Activated B cell treated with CpG ODN at 0.5 μM for 24 hours (primary cell): ENCODE measurements around the gene CD9. TPM values are rescaled to one million over a fixed set of nuclear protein-coding genes. Genes with fewer than 3 reads are reported as not detected.

Experiments used
- ATAC-seq: fragments of 200-7000 bp; cut with Tn5 transposase; one replicate; pipeline ENCODE4 v1.10.0; 2021; ENCODE audit warnings: low read depth, mild to moderate bottlenecking, moderate library complexity
- CTCF ChIA-PET: fragments of 350-600 bp; sonication (Branson Sonifier 250); formaldehyde crosslinking; loops from one replicate; lab custom pipeline; 2021; ENCODE audit warnings: antibody characterized with exemption; lab: Charles Lee
- POLR2A ChIA-PET: fragments of 350-600 bp; sonication (Branson Sonifier 250); formaldehyde crosslinking; loops from one replicate; lab custom pipeline; 2021; ENCODE audit warnings: antibody characterized with exemption; lab: Charles Lee
- DNase-seq: peaks from one replicate; pipeline ENCODE4 v3.0.0; 2022
- H3K27ac Mint-ChIP-seq: one replicate; pipeline ENCODE4 v1.8.0; 2020; ENCODE audit warnings: mixed read lengths
- H3K27me3 Mint-ChIP-seq: one replicate; pipeline ENCODE4 v1.8.0; 2021; ENCODE audit warnings: mixed read lengths
- H3K36me3 Mint-ChIP-seq: one replicate; pipeline ENCODE4 v1.8.0; 2021; ENCODE audit warnings: low read depth, mixed read lengths
- H3K4me1 Mint-ChIP-seq: one replicate; pipeline ENCODE4 v1.8.0; 2021; ENCODE audit warnings: mixed read lengths
- H3K4me3 Mint-ChIP-seq: one replicate; pipeline ENCODE4 v1.8.0; 2020; ENCODE audit warnings: mild to moderate bottlenecking, mixed read lengths
- H3K9me3 Mint-ChIP-seq: one replicate; pipeline ENCODE4 v1.8.0; 2020; ENCODE audit warnings: mixed read lengths
- intact Hi-C: fragments of 100-400 bp; cut with micrococcal nuclease; formaldehyde crosslinking; loops from one replicate; pipeline ENCODE4 v1.15.1; 2024
- total RNA-seq: library from RNA; stranded (reverse); gene quantifications from 2 replicates; pipeline ENCODE4 v1.2.3, GENCODE V29; 2022
- TF ChIP-seq, protein P1 (sequence below): fragments of 200-600 bp; IDR thresholded peaks from one replicate; pipeline ENCODE4 v1.8.0; 2022; ENCODE audit warnings: antibody characterized with exemption, mild to moderate bottlenecking

The CD9 gene
- total RNA-seq, 1 donor from 2014 or later, result 2.5 TPM

DNA sequence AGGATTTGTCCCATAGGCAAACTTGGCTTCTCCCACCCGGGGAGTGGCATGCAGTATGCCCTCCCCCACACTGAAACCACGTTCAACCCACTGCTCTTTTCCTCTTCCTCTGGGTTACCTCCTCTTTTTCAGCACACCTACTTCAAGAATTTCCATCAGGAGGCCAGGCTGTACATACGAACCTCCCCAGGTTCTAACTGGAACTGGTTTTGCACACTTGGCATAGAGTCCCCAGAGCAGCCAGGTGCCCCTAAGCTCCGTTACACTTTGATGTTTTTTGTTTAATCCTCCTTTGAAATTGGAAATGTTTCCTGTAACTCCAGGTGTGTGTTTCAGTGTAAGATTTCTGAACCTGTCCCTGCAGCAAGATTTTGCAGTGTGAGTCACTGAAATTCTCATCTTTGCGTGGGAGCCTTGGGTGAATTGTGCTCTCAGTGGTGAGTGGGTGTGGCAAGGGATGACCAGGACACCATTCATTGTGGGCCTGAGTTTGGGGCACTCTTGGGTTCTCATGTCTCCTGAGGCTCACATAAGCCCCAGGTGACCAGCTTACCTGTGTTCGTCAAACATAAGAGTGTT lies 18.2 kb downstream of the CD9 start:
- Mint-ChIP-seq H3K27ac (no peak overlapping the region), H3K4me1 (peaks cover 3% of the 10 kb centered on the region)

DNA sequence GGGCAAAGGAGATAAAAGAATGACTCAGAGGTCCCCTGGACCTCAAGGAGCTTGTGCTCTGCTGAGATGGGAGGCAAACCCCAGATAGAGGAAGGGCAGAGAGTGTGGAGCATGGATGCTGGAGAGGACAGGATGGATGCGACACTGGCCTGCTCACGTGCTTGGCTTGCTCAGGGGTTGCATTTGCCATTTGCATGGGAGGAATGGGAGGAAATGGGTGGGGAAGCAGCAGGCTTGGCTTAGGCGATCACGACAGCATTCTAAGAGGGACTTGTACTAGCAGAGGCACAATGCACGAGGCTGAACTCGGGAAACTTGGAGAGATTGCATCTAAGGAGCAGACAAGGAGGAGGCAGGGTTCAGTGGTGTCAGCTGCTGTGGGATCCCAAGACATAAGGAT lies 19.8 kb downstream of the CD9 start:
- POLR2A ChIA-PET, result no interaction called here
- CTCF ChIA-PET, result no interaction called here
- DNase-seq (no peak), ATAC-seq (no peak)
- Mint-ChIP-seq H3K4me1 (peaks cover 11% of the 10 kb centered on the region), H3K27ac (no peak overlapping the region), H3K27me3 (peaks cover 7% of the 10 kb centered on the region), H3K36me3 (no peaks in the 10 kb centered on the region), H3K4me3 (no peak overlapping the region), H3K9me3 (no peaks in the 10 kb centered on the region)
- TF ChIP-seq, protein P1, sequence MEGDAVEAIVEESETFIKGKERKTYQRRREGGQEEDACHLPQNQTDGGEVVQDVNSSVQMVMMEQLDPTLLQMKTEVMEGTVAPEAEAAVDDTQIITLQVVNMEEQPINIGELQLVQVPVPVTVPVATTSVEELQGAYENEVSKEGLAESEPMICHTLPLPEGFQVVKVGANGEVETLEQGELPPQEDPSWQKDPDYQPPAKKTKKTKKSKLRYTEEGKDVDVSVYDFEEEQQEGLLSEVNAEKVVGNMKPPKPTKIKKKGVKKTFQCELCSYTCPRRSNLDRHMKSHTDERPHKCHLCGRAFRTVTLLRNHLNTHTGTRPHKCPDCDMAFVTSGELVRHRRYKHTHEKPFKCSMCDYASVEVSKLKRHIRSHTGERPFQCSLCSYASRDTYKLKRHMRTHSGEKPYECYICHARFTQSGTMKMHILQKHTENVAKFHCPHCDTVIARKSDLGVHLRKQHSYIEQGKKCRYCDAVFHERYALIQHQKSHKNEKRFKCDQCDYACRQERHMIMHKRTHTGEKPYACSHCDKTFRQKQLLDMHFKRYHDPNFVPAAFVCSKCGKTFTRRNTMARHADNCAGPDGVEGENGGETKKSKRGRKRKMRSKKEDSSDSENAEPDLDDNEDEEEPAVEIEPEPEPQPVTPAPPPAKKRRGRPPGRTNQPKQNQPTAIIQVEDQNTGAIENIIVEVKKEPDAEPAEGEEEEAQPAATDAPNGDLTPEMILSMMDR, result no peak
- intact Hi-C loops, result no loop called here

More for the DNA sequence above, 18.2 kb downstream of the CD9 start:
- intact Hi-C loops, result no loop called here
- TF ChIP-seq, protein P1, result no peak
- DNase-seq (no peak), ATAC-seq (no peak)
- ChIA-PET CTCF (no interaction called here), POLR2A (no interaction called here)
- Mint-ChIP-seq H3K9me3 (no peaks in the 10 kb centered on the region), H3K4me3 (no peak overlapping the region), H3K27me3 (peaks cover 7% of the 10 kb centered on the region), H3K36me3 (no peaks in the 10 kb centered on the region)

DNA sequence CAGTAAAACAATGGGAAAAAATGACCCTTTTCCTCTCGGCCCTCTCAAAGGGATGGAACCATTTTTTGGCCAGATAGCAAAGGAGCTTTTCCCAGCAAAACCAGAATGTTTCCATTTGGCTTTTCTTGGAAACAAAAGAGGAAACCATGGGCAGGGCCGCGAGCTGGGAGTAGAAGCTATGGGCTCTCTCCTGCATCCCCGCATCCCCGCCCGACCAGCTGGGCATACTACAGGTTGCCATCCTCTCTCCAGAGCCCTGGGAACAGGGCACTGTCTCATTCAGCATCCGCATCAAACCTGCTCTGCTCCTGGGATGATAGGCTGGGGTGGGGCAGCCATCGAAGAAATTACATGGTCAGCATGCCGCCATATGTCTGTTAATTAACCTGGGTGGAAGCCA lies 20.9 kb downstream of the CD9 start:
- Mint-ChIP-seq H3K9me3 (no peaks in the 10 kb centered on the region), H3K4me1 (peaks cover 22% of the 10 kb centered on the region), H3K4me3 (no peak overlapping the region), H3K27ac (no peak overlapping the region), H3K36me3 (no peaks in the 10 kb centered on the region), H3K27me3 (peaks cover 7% of the 10 kb centered on the region)
- DNase-seq (no peak), ATAC-seq (no peak)
- ChIA-PET CTCF (no interaction called here), POLR2A (no interaction called here)
- TF ChIP-seq, protein P1, result no peak
- intact Hi-C loops, result no loop called here

DNA sequence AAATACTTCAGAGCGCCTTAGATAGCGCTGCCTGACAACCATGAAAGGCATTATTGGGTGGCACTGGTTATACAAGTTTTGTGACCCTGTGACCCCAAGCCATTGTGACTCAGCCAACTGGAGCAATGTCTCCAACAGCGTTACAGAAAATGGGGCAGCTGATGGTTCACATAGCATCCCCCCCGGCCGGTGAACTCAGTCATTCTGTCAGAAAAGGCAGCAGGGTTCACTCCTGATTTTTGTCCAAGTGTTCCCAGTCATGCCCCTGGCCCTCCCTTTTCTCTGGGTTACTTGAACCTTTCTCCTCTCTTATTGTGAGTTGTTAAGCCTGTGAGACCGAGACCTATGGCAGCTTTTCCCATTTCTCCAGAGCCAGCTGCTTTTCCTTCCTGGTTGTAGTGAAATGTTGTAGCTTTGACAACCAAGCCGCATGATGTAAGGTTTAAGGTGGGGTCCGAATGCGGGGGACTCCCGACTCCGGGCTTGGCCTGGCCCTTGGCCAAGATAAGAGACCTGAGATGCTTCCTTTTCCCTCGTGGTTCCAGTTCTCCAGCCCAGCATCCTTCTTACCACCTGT lies 22.0 kb downstream of the CD9 start:
- peaks cover 25% of the 10 kb centered on the region for H3K4me1 Mint-ChIP-seq
- no peak for DNase-seq
- ChIA-PET POLR2A (no interaction called here), CTCF (interaction anchor here (1.3 kb wide), 1 partner anchor 27 kb away, joined by 5 read pairs; no protein-coding TSS in a partner anchor)
- TF ChIP-seq, protein P1, result no peak
- H3K27ac Mint-ChIP-seq, result no peak overlapping the region
- no peak for ATAC-seq
- no peaks in the 10 kb centered on the region for H3K36me3 Mint-ChIP-seq
- H3K27me3 Mint-ChIP-seq, result peaks cover 11% of the 10 kb centered on the region
- H3K9me3 Mint-ChIP-seq, result no peaks in the 10 kb centered on the region
- intact Hi-C loops, result no loop called here
- no peak overlapping the region for H3K4me3 Mint-ChIP-seq

DNA sequence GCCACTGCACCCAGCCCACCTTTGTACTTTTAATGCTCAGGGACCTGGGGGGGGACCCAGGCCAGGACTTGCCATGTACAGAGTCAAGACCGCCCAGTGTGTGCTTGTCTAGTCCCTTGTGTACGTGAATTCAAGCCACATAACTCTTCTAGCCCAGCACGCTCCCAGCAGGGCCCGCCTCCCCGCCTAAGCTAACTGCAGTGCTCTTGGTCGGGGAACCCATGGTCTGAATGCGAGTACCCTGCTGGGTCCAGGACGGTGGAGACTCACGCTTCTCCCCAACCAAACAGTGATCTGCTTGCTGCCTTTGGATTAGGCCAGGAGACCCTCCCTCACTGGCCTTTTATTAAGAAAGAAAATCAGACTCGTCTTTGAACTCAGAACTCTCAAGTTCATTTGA lies 23.3 kb downstream of the CD9 start:
- H3K27ac Mint-ChIP-seq, result no peak overlapping the region
- ChIA-PET POLR2A (no interaction called here), CTCF (interaction anchor here (1.3 kb wide), 1 partner anchor 28 kb away, joined by 5 read pairs; no protein-coding TSS in a partner anchor)
- H3K4me3 Mint-ChIP-seq, result no peak overlapping the region
- no peaks in the 10 kb centered on the region for H3K36me3 Mint-ChIP-seq
- DNase-seq, result no peak
- intact Hi-C loops, result no loop called here
- H3K4me1 Mint-ChIP-seq, result peaks cover 25% of the 10 kb centered on the region
- H3K27me3 Mint-ChIP-seq, result peaks cover 14% of the 10 kb centered on the region
- ATAC-seq, result no peak
- TF ChIP-seq, protein P1, result no peak
- H3K9me3 Mint-ChIP-seq, result no peaks in the 10 kb centered on the region
